ENCODE data around the gene GNPTAB. TPM values are rescaled to one million over a fixed set of nuclear protein-coding genes. Genes with fewer than 3 reads are reported as not detected.
A peak's percentile ranks its signal among the peaks of the same experiment; 100 is the strongest.

Gene GNPTAB
- total and polyA plus RNA-seq, 2 of the 4 experiments (the other 2 are of a cell fraction), result 16.0 to 24.2 TPM

- in situ Hi-C loops (cut with MboI; ENCODE audit: low sequenced_read_pairs), result no loop called here
- Histone ChIP-seq H2BK15ac (ENCODE audit: low read depth, low read length) (0 out of 3 replicates have a peak overlapping the region, but pooled peaks have one; percentile 8), H2AK5ac (ENCODE audit: low read depth, low read length) (no peak overlapping the region), H2BK20ac (ENCODE audit: low read depth, low read length) (peak overlapping the region; percentile 61; the same call in 1 of the 2 replicates), H3K18ac (ENCODE audit: low read depth, low read length) (peak overlapping the region; percentile 89; the same call in 1 of the 2 replicates), H3K4me3 (ENCODE audit: insufficient read depth, low read depth, low read length) (no peak overlapping the region), H4K8ac (ENCODE audit: low read depth in 2 of 2, low read length in 2 of 2) (peak overlapping the region in 1 of 2 experiments; percentile 15; a peak in 1 of 4 replicates), H3K9me1 (ENCODE audit: insufficient read depth, low read length) (peaks cover 8% of the 10 kb centered on the region; the same call in 1 of the 2 replicates), H2BK120ac (ENCODE audit: low read depth, low read length) (peak overlapping the region; percentile 65; the same call in 1 of the 2 replicates), H3K4me1 (ENCODE audit: control insufficient read depth, insufficient read depth, low read length) (peaks cover 20% of the 10 kb centered on the region), H3K23ac (ENCODE audit: low read depth, low read length) (no peak overlapping the region), H2AFZ (replicated peaks; ENCODE audit: low read length, poor library complexity) (no peak overlapping the region), H3K79me1 (ENCODE audit: low read depth in 1 of 2, low read length in 2 of 2) (no peaks in the 10 kb centered on the region), H4K91ac (ENCODE audit: insufficient read depth, low read depth, low read length) (no peak overlapping the region), H4K20me1 (ENCODE audit: insufficient read depth, low read length) (no peaks in the 10 kb centered on the region), H3K36me3 (ENCODE audit: control insufficient read depth, insufficient read depth, low read length) (no peaks in the 10 kb centered on the region), H2AK9ac (replicated peaks; ENCODE audit: low read depth, low read length, poor library complexity) (no peak overlapping the region), H3K56ac (ENCODE audit: extremely low read depth, insufficient read depth, low read length) (no peak overlapping the region), H2BK5ac (ENCODE audit: low read depth, low read length, poor library complexity, severe bottlenecking) (peak overlapping the region; percentile 76), H4K5ac (ENCODE audit: low read depth, low read length) (peak overlapping the region; percentile 76; the same call in 1 of the 2 replicates), H3K4ac (ENCODE audit: low read depth, low read length) (peak overlapping the region; percentile 19; the same call in 1 of the 2 replicates), H3K27ac (ENCODE audit: insufficient read depth, low read length) (no peak overlapping the region; the same call in 1 of the 2 replicates), H3K14ac (replicated peaks; ENCODE audit: low read depth, low read length) (peak overlapping the region; percentile 48; the same call in 1 of the 2 replicates), H3K4me2 (ENCODE audit: low read depth, low read length) (peak overlapping the region; percentile 29; the same call in 1 of the 2 replicates), H3K9me3 (ENCODE audit: control insufficient read depth, insufficient read depth, low read length) (no peaks in the 10 kb centered on the region), H3K27me3 (ENCODE audit: control insufficient read depth, insufficient read depth, low read length) (no peaks in the 10 kb centered on the region), H3K9ac (ENCODE audit: low read depth, low read length) (no peak overlapping the region)
- peak; percentile 81 for DNase-seq
- ATAC-seq (ENCODE audit: low read depth), result peak; percentile 71
- BruUV-seq (replicated peaks), result no TSS peak
- intact Hi-C loops (cut with micrococcal nuclease), result no loop called here
- dilution Hi-C loops (cut with HindIII; ENCODE audit: low sequenced_read_pairs, unreplicated experiment), result no loop called here
- WGBS, 2 experiments (ENCODE audit: extremely low coverage in 2 of 2, insufficient read length in 1 of 2), result no CpG with 5 or more reads among the region's 1 CpG
- ChIA-PET POLR2A (ENCODE audit: unreplicated experiment) (no interaction called here), CTCF (no interaction called here)
- TF ChIP-seq MAZ (IDR thresholded peaks at IDR 0.05; ENCODE audit: borderline replicate concordance, low read depth, low read length) (no peak), CHD1 (IDR thresholded peaks at IDR 0.05; ENCODE audit: low read depth, low read length) (no peak), FOS (IDR thresholded peaks at IDR 0.05; ENCODE audit: low read depth, low read length) (no peak), SMC3 (IDR thresholded peaks at IDR 0.05; ENCODE audit: low read depth, low read length) (no peak), RCOR1 (IDR thresholded peaks at IDR 0.05; ENCODE audit: insufficient replicate concordance, low read length) (no peak), MAFK (IDR thresholded peaks at IDR 0.05; ENCODE audit: low read depth, low read length) (no peak), MXI1 (IDR thresholded peaks at IDR 0.05; ENCODE audit: borderline replicate concordance, low read depth, low read length) (no peak), BHLHE40 (IDR thresholded peaks at IDR 0.05; ENCODE audit: low read depth, low read length) (peak; percentile 62; the same call in 1 of the 2 replicates), RAD21 (IDR thresholded peaks at IDR 0.05; ENCODE audit: low read length) (no peak), CEBPB (IDR thresholded peaks at IDR 0.05; ENCODE audit: low read depth, low read length) (peak; percentile 75), POLR2A (IDR thresholded peaks at IDR 0.05; ENCODE audit: low read depth, low read length) (no peak), USF2 (IDR thresholded peaks at IDR 0.05; ENCODE audit: low read depth, low read length) (peak; percentile 59), RFX5 (IDR thresholded peaks at IDR 0.05; ENCODE audit: low read depth, low read length) (no peak; the same call in 1 of the 2 replicates), NFE2L2 (IDR thresholded peaks at IDR 0.05; ENCODE audit: low read depth, low read length) (no peak)
- TF ChIP-seq, protein P1, sequence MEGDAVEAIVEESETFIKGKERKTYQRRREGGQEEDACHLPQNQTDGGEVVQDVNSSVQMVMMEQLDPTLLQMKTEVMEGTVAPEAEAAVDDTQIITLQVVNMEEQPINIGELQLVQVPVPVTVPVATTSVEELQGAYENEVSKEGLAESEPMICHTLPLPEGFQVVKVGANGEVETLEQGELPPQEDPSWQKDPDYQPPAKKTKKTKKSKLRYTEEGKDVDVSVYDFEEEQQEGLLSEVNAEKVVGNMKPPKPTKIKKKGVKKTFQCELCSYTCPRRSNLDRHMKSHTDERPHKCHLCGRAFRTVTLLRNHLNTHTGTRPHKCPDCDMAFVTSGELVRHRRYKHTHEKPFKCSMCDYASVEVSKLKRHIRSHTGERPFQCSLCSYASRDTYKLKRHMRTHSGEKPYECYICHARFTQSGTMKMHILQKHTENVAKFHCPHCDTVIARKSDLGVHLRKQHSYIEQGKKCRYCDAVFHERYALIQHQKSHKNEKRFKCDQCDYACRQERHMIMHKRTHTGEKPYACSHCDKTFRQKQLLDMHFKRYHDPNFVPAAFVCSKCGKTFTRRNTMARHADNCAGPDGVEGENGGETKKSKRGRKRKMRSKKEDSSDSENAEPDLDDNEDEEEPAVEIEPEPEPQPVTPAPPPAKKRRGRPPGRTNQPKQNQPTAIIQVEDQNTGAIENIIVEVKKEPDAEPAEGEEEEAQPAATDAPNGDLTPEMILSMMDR (conservative IDR thresholded peaks at IDR 0.05; ENCODE audit: low read depth, low read length), result no peak
- TF ChIP-seq, protein P2, sequence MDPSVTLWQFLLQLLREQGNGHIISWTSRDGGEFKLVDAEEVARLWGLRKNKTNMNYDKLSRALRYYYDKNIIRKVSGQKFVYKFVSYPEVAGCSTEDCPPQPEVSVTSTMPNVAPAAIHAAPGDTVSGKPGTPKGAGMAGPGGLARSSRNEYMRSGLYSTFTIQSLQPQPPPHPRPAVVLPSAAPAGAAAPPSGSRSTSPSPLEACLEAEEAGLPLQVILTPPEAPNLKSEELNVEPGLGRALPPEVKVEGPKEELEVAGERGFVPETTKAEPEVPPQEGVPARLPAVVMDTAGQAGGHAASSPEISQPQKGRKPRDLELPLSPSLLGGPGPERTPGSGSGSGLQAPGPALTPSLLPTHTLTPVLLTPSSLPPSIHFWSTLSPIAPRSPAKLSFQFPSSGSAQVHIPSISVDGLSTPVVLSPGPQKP (IDR thresholded peaks at IDR 0.05; ENCODE audit: borderline replicate concordance, low read depth, low read length), result no peak
Measured at GRCh38 chr12:101857043-101857558, 26.3 kb upstream of the GNPTAB start.
